Gastroesophageal sphincter (tissue), 3 donors: ENCODE data around the gene EHMT1.

Experiments
- CTCF ChIP-seq, 4 experiments: fragments of 200-600 bp in 2 of 4; fragments of 450-650 bp in 2 of 4; sonication (generic) in 1 of 4; IDR thresholded peaks; one replicate each; pipeline ENCODE4 v1.5.1; 2017 to 2019; ENCODE audit warnings: antibody characterized with exemption in 4 of 4, mild to moderate bottlenecking in 2 of 4, moderate library complexity in 2 of 4
- EP300 ChIP-seq: sonication (generic); formaldehyde crosslinking; IDR thresholded peaks from one replicate; pipeline ENCODE4 v1.6.1; 2017; ENCODE audit warnings: antibody characterized with exemption, mild to moderate bottlenecking
- POLR2A ChIP-seq, 2 donors: fragments of 450-650 bp; IDR thresholded peaks; one replicate each; pipeline ENCODE4 v1.6.1; 2017; ENCODE audit warnings: antibody characterized with exemption in 2 of 2, mild to moderate bottlenecking in 2 of 2, moderate library complexity in 1 of 2
- POLR2AphosphoS5 ChIP-seq: sonication (generic); formaldehyde crosslinking; IDR thresholded peaks from one replicate; pipeline ENCODE4 v1.6.1; 2017; ENCODE audit warnings: antibody characterized with exemption

- TF ChIP-seq POLR2A (IDR thresholded peaks at IDR 0.05) (no peak), CTCF (IDR thresholded peaks at IDR 0.05) (no peak), POLR2AphosphoS5 (no peak), EP300 (no peak)
Measured at GRCh38 chr9:137733429-137733828, 114.6 kb downstream of the EHMT1 start.
